ENCODE data around the gene FAM124A.

The FAM124A gene

GRCh38 chr13:51229731-51230130 is 7.5 kb downstream of the FAM124A start:
- no peak overlapping the region for H2AFZ ChIP-seq (ENCODE audit: low read depth)
- TF ChIP-seq CTCF (conservative IDR thresholded peaks at IDR 0.05; ENCODE audit: low read depth, low read length), result no peak
- H3K4me2 ChIP-seq, result no peak overlapping the region
- no peak overlapping the region for H3K27ac ChIP-seq
- H3K27me3 ChIP-seq (ENCODE audit: insufficient read depth, low read depth), result no peaks in the 10 kb centered on the region
- no peaks in the 10 kb centered on the region for H3K4me1 ChIP-seq (ENCODE audit: low read depth, poor library complexity, severe bottlenecking)
- H3K79me2 ChIP-seq (ENCODE audit: insufficient read depth, low read depth), result no peaks in the 10 kb centered on the region
- no peaks in the 10 kb centered on the region for H4K20me1 ChIP-seq (ENCODE audit: insufficient read depth)
- H3K4me3 ChIP-seq (IDR thresholded peaks at IDR 0.05; ENCODE audit: insufficient read depth, low read depth, low read length), result no peak overlapping the region
- no peaks in the 10 kb centered on the region for H3K36me3 ChIP-seq (ENCODE audit: insufficient read depth)
- H3K9ac ChIP-seq, result no peak overlapping the region

- H3K36me3 ChIP-seq (ENCODE audit: insufficient read depth), result no peaks in the 10 kb centered on the region
- H3K9ac ChIP-seq, result no peak overlapping the region
- no peaks in the 10 kb centered on the region for H3K4me1 ChIP-seq (ENCODE audit: low read depth, poor library complexity, severe bottlenecking)
- no peak overlapping the region for H2AFZ ChIP-seq (ENCODE audit: low read depth)
- no peak overlapping the region for H3K4me2 ChIP-seq
- no peak overlapping the region for H3K27ac ChIP-seq
- no peak overlapping the region for H3K4me3 ChIP-seq (IDR thresholded peaks at IDR 0.05; ENCODE audit: insufficient read depth, low read depth, low read length)
- H3K27me3 ChIP-seq (ENCODE audit: insufficient read depth, low read depth), result no peaks in the 10 kb centered on the region
- no peak for TF ChIP-seq CTCF (conservative IDR thresholded peaks at IDR 0.05; ENCODE audit: low read depth, low read length)
- H3K79me2 ChIP-seq (ENCODE audit: insufficient read depth, low read depth), result no peaks in the 10 kb centered on the region
- no peaks in the 10 kb centered on the region for H4K20me1 ChIP-seq (ENCODE audit: insufficient read depth)
These were observed 8.4 kb downstream of the FAM124A start for GRCh38 chr13:51230477-51231105.

GRCh38 chr13:51231456-51231855 is 9.3 kb downstream of the FAM124A start:
- no peaks in the 10 kb centered on the region for H3K79me2 ChIP-seq (ENCODE audit: insufficient read depth, low read depth)
- no peaks in the 10 kb centered on the region for H3K4me1 ChIP-seq (ENCODE audit: low read depth, poor library complexity, severe bottlenecking)
- H3K27me3 ChIP-seq (ENCODE audit: insufficient read depth, low read depth), result no peaks in the 10 kb centered on the region
- H3K36me3 ChIP-seq (ENCODE audit: insufficient read depth), result no peaks in the 10 kb centered on the region
- H3K4me3 ChIP-seq (IDR thresholded peaks at IDR 0.05; ENCODE audit: insufficient read depth, low read depth, low read length), result no peak overlapping the region
- no peaks in the 10 kb centered on the region for H4K20me1 ChIP-seq (ENCODE audit: insufficient read depth)
- H3K9ac ChIP-seq, result no peak overlapping the region
- no peak overlapping the region for H3K27ac ChIP-seq
- no peak overlapping the region for H2AFZ ChIP-seq (ENCODE audit: low read depth)
- H3K4me2 ChIP-seq, result no peak overlapping the region
- no peak for TF ChIP-seq CTCF (conservative IDR thresholded peaks at IDR 0.05; ENCODE audit: low read depth, low read length)

- Histone ChIP-seq H3K9ac (no peak overlapping the region), H3K4me1 (ENCODE audit: low read depth, poor library complexity, severe bottlenecking) (no peaks in the 10 kb centered on the region), H3K27me3 (ENCODE audit: insufficient read depth, low read depth) (no peaks in the 10 kb centered on the region), H3K27ac (no peak overlapping the region), H3K79me2 (ENCODE audit: insufficient read depth, low read depth) (no peaks in the 10 kb centered on the region), H4K20me1 (ENCODE audit: insufficient read depth) (no peaks in the 10 kb centered on the region), H3K4me2 (no peak overlapping the region), H3K4me3 (IDR thresholded peaks at IDR 0.05; ENCODE audit: insufficient read depth, low read depth, low read length) (no peak overlapping the region), H3K36me3 (ENCODE audit: insufficient read depth) (no peaks in the 10 kb centered on the region), H2AFZ (ENCODE audit: low read depth) (no peak overlapping the region)
- TF ChIP-seq CTCF (conservative IDR thresholded peaks at IDR 0.05; ENCODE audit: low read depth, low read length), result no peak
These were observed 10.1 kb downstream of the FAM124A start for GRCh38 chr13:51232328-51232727.

All from KMS-11 (cell line).